ENCODE data around the gene CHST7. TPM values are rescaled to one million over a fixed set of nuclear protein-coding genes. Genes with fewer than 3 reads are reported as not detected.

Gene CHST7
- total RNA-seq, 1 experiment from 2014 or later: 47.2 TPM

DNA sequence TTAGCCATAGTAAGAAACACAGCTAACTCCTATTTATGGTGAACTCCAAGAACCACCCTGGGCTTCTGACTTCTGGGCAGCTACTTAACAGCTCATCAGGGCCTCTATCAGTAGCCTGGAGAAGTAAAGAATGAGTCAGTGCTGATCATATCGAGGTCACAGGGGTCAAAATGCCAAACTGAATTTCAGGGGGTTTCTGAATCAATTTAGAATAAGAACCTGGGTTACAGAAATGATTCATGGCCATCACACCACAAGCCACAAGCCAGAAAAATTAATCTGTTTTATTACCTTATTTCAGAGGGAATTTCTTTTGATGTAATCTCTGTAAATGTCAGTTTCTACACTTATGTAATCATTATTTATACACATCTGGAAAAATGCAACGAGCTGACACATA lies 64.4 kb downstream of the CHST7 start:
- Histone ChIP-seq H3K36me3 (replicated peaks; ENCODE audit: control insufficient read depth, insufficient read depth, low read length) (no peaks in the 10 kb centered on the region), H3K27me3 (ENCODE audit: control insufficient read depth, insufficient read depth, low read length) (no peaks in the 10 kb centered on the region), H3K4me3 (ENCODE audit: insufficient read depth, low read depth, low read length) (no peak overlapping the region)
- DNase-seq: no peak

DNA sequence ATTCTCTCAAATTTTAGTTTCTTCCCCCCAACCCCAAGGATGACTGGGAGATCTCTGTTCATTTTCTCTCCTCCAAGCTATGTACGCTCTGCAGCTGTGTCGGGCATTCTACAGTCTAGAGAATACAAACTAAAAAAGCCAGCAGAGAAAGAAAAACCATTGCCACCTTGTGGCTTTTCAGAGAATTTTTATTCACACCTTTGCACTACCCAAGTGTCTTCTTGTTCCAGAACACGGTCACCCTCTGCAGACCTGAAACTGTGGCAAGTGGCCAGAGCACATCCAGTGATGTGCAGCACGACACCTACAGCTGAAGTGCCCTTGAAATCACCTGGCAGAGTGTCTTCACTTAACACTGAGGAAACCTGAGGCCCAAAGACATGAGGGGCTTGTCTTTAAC lies 68.6 kb downstream of the CHST7 start:
- H3K4me3 ChIP-seq (ENCODE audit: insufficient read depth, low read depth, low read length): no peak overlapping the region
- H3K27me3 ChIP-seq (ENCODE audit: control insufficient read depth, insufficient read depth, low read length): no peaks in the 10 kb centered on the region
- H3K36me3 ChIP-seq (replicated peaks; ENCODE audit: control insufficient read depth, insufficient read depth, low read length): no peaks in the 10 kb centered on the region
- DNase-seq: no peak

DNA sequence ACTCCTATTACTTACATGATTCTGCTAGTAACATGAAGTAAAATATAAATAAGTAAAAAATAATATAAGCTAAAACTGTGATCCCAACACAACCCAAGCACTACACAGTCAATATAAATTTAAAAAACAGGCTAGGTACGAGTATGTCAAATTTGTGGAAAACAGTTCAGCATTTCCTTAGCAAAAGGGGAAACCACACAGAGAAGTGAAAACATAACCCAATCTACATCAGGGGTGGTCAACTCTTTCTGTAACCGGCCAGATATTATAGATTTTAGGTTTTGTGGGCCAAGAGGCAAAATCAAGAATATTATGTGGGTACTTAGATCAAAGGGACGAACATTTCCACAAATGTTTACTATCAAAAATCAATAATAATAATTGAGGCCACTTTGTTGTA lies 70.1 kb downstream of the CHST7 start:
- no peaks in the 10 kb centered on the region for H3K36me3 ChIP-seq (replicated peaks; ENCODE audit: control insufficient read depth, insufficient read depth, low read length)
- H3K27me3 ChIP-seq (ENCODE audit: control insufficient read depth, insufficient read depth, low read length): no peaks in the 10 kb centered on the region
- no peak for DNase-seq
- no peak overlapping the region for H3K4me3 ChIP-seq (ENCODE audit: insufficient read depth, low read depth, low read length)

DNA sequence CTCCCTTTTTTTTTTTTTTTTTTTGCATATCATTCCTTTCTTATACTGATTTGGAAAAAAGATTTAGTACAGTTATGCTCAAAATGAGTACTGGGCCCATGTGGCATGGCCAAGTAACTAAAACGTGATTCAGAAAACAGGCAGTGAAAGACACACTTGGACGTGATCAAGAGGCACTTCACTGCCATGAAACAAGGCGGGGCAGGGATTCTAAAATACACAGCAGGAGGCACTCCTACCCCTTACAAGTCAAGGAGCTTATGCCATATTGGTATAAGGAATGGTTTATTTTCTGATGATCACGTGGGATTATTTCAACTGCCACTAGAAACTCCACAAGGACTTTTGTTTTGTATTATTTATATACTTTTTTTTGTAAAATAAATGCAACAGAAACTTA lies 72.0 kb downstream of the CHST7 start:
- Histone ChIP-seq H3K4me3 (ENCODE audit: insufficient read depth, low read depth, low read length) (no peak overlapping the region), H3K36me3 (replicated peaks; ENCODE audit: control insufficient read depth, insufficient read depth, low read length) (no peaks in the 10 kb centered on the region), H3K27me3 (ENCODE audit: control insufficient read depth, insufficient read depth, low read length) (no peaks in the 10 kb centered on the region)
- DNase-seq: no peak

DNA sequence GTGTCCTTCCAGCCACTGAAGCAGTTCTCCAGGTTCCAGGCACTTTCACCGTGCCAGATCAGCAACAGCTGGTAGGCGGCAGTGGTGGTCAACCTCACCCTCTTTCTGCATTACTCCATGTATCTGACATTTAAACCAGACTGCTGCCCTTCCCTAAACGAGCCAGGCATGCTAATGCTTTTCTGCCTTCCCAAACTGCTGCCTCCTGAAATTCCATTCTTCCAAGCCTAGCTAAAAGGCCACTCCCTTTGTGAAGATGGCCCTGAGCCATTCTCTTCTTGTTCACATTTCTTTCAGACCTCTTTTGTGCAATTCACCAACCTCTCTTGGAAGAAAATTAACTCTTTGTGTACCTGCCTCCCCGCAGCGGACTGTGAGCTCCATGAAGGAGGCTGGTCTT lies 73.7 kb downstream of the CHST7 start:
- H3K36me3 ChIP-seq (replicated peaks; ENCODE audit: control insufficient read depth, insufficient read depth, low read length): no peaks in the 10 kb centered on the region
- no peaks in the 10 kb centered on the region for H3K27me3 ChIP-seq (ENCODE audit: control insufficient read depth, insufficient read depth, low read length)
- no peak for DNase-seq
- no peak overlapping the region for H3K4me3 ChIP-seq (ENCODE audit: insufficient read depth, low read depth, low read length)

Other genes with a start within 250 kb of the CHST7 start
- gene ZNF674, start 28.3 kb upstream of the CHST7 start, total RNA-seq (2014; rRNA removed; shearing (Covaris generic)): 4.2 and 11.7 TPM in 2 replicates
- 31.1 and 38.6 TPM in 2 replicates for gene SLC9A7, start 185.4 kb downstream of the CHST7 start, total RNA-seq (2014; rRNA removed; shearing (Covaris generic))